Measurements from ENCODE around the gene PARL. TPM values are rescaled to one million over a fixed set of nuclear protein-coding genes. Genes with fewer than 3 reads are reported as not detected.

The PARL gene
- total and polyA plus RNA-seq, 11 donors = 37.9 to 86.9 (median 53.8) TPM

DNA sequence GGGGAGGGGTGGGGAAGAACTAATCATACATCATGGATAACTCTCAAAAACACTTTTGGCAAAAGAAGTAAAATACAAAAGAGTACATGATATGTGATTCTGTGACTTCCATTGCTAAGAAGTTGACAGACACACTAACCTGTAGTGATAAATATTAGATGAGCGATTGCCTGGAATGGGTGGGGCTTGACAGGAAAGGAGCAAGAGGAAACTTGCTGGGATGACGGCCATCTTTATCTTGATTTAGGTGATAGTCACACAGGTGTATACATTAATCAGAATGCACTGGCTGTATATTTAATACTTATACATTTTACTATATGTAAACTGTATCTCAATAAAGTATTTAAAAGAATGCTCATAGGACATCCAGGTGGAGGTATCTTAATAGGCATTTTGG, 13.1 kb downstream of the PARL start:
- ATAC-seq (no peak), DNase-seq (no peak)
- H3K27ac ChIP-seq = no peak overlapping the region
- TF ChIP-seq POLR2A (IDR thresholded peaks at IDR 0.05) = no peak
- TF ChIP-seq, protein P1, sequence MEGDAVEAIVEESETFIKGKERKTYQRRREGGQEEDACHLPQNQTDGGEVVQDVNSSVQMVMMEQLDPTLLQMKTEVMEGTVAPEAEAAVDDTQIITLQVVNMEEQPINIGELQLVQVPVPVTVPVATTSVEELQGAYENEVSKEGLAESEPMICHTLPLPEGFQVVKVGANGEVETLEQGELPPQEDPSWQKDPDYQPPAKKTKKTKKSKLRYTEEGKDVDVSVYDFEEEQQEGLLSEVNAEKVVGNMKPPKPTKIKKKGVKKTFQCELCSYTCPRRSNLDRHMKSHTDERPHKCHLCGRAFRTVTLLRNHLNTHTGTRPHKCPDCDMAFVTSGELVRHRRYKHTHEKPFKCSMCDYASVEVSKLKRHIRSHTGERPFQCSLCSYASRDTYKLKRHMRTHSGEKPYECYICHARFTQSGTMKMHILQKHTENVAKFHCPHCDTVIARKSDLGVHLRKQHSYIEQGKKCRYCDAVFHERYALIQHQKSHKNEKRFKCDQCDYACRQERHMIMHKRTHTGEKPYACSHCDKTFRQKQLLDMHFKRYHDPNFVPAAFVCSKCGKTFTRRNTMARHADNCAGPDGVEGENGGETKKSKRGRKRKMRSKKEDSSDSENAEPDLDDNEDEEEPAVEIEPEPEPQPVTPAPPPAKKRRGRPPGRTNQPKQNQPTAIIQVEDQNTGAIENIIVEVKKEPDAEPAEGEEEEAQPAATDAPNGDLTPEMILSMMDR (IDR thresholded peaks at IDR 0.05) = no peak
- 66 to 74% (median 72%) methylated on average over 2 of the region's 2 CpGs for WGBS, 4 donors
- H3K9me3 ChIP-seq = no peaks in the 10 kb centered on the region
- H3K36me3 ChIP-seq = peaks cover 0 to 26% (median 13%) of the 10 kb centered on the region in 9 donors
- H3K4me1 ChIP-seq = peaks cover 0 to 53% (median 0%) of the 10 kb centered on the region in 12 donors
- intact Hi-C loops (cut with DNase I) = loop anchor here in 1 of 10 donors (10.0 kb wide), 1 partner anchor 397 kb away; no protein-coding TSS in a partner anchor
- H3K27me3 ChIP-seq = no peaks in the 10 kb centered on the region
- H3K4me3 ChIP-seq = no peak overlapping the region

DNA sequence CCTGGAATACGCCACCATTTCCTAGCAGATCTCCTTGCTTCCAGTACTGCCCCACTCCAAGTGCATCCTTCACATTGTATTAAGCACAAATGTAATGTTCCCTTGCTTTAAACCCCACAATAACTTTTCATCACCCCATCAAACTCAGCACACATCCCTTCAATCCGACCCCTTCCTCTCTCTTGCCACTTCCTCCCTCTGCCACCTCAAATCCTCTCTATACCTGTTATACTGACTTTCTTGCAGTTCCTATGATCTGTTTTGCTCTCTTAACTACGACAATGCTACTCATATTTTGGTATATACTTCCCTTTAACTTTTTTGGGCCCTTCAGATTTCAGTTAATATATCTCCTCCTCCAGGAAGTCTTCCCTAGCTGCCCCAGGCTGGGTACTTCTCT, 14.1 kb downstream of the PARL start:
- 88 to 98% (median 94%) methylated on average over 3 of the region's 3 CpGs for WGBS, 4 donors
- intact Hi-C loops (cut with DNase I) = loop anchor here in 1 of 10 donors (10.0 kb wide), 1 partner anchor 396 kb away; no protein-coding TSS in a partner anchor

DNA sequence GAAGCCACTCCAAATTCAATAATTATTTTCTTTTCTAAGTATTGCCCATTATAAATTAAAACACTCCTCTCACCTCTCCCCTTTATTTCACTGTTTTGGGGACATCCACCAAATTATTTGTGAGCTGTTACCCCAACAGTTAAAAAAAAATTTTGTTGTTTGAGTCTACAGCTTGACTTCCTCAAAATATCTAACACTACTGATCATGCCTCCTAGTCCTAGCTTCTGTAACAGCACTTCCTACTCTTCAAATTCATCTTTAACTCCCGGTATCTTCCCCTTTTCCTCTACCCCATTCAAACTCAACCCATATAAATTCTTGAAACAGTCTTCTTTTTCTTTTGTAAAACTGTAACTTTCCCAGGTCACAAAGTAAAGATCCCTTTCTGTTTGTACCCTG, 15.9 kb downstream of the PARL start:
- H3K4me3 ChIP-seq = no peak overlapping the region
- peaks cover 0 to 45% (median 36%) of the 10 kb centered on the region in 9 donors for H3K36me3 ChIP-seq
- H3K27me3 ChIP-seq = no peaks in the 10 kb centered on the region
- H3K27ac ChIP-seq = peak overlapping the region in 1 of 12 donors; percentile 68
- DNase-seq (no peak), ATAC-seq (peak in 1 of 4 donors; percentile 61)
- WGBS, 4 donors = 90 to 94% (median 91%) methylated on average over 1 of the region's 1 CpG
- H3K4me1 ChIP-seq = peaks cover 0 to 31% (median 0%) of the 10 kb centered on the region in 12 donors
- intact Hi-C loops (cut with DNase I) = no loop called here
- TF ChIP-seq POLR2A (IDR thresholded peaks at IDR 0.05) = no peak
- TF ChIP-seq, protein P1 (IDR thresholded peaks at IDR 0.05) = no peak
- no peaks in the 10 kb centered on the region for H3K9me3 ChIP-seq

More for the DNA sequence above, 14.1 kb downstream of the PARL start:
- Histone ChIP-seq H3K27ac (no peak overlapping the region), H3K4me1 (peaks cover 0 to 43% (median 0%) of the 10 kb centered on the region in 12 donors), H3K4me3 (no peak overlapping the region), H3K9me3 (no peaks in the 10 kb centered on the region), H3K27me3 (no peaks in the 10 kb centered on the region), H3K36me3 (peaks cover 0 to 28% (median 22%) of the 10 kb centered on the region in 9 donors)
- no peak for TF ChIP-seq POLR2A (IDR thresholded peaks at IDR 0.05)
- TF ChIP-seq, protein P1 (IDR thresholded peaks at IDR 0.05) = no peak
- no peak for DNase-seq
- ATAC-seq = no peak

DNA sequence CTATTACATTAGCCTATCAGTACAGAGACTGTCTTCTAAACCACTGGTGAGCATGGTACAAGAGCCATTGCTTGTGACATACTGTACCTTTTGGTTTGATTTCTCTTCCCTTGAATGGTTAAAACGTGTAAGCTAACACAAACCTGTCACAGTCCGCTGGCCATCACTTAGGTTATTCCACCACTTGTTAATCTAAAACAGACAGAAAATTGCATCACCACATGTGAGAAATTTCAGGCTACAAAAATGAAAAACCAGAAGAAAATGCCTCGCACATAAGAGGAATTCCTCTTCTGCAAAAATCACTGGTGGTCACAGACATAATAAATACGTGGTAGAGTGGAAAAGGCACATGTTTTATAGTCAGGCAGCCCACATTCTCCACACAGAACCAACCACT, 22.1 kb downstream of the PARL start:
- intact Hi-C loops (cut with DNase I) = no loop called here
- no peak for TF ChIP-seq POLR2A (IDR thresholded peaks at IDR 0.05)
- TF ChIP-seq, protein P1 (IDR thresholded peaks at IDR 0.05) = no peak
- DNase-seq (no peak), ATAC-seq (no peak)
- Histone ChIP-seq H3K27me3 (no peaks in the 10 kb centered on the region), H3K27ac (no peak overlapping the region), H3K9me3 (no peaks in the 10 kb centered on the region), H3K4me1 (peaks cover 0 to 6% (median 0%) of the 10 kb centered on the region in 12 donors), H3K36me3 (peaks cover 0 to 100% (median 93%) of the 10 kb centered on the region in 9 donors), H3K4me3 (no peak overlapping the region)
- WGBS, 4 donors = 91 to 94% (median 92%) methylated on average over 4 of the region's 4 CpGs

Measured in heart left ventricle (tissue), 16 donors.